ENCODE results near the gene NADK2. TPM values are rescaled to one million over a fixed set of nuclear protein-coding genes. Genes with fewer than 3 reads are reported as not detected.

NADK2 gene
- total and polyA plus RNA-seq, 9 of the 15 experiments (the other 6 are each of a cell fraction or from before 2014, with no cell fraction given), result 10.6 to 41.0 (median 24.0) TPM

DNA sequence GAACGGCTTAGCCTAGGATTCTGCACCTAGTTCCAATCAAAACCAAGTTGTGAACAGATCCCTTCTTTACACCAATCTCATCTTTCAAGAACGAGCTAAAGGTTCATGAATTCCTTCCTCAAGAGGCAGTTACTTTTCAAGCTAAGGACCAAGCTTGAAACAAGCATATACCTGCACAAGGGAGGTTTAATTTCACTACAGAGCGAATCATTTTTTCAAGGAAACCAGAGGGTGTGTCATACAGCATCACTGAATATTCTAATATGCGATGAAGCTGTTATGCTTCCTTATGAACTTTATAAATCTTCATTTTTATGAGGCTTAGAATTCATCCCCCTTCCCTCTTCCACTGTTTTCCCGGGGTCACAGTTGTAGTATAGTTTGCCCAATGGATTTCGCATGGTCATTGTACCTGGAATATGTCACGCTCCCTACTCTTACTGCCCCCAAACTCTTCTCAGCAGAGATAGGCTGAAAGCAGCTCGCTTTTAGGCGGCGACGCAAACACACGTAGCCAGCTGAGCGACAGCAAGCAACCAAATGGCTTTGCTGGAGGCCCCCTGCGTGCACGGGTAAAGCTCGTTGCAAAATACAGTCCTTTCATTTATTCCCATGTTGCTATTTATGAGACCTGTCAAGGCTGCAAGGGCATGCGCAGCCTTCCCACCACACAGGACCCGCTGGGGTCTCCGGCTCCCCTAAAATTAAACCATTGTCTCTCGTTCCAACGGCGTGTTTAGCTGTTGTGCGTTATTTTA lies 90.9 kb downstream of the NADK2 start (continued):
- TF ChIP-seq SIX5 (IDR thresholded peaks at IDR 0.05; ENCODE audit: borderline replicate concordance in 1 of 2, insufficient read depth in 1 of 2, low read depth in 1 of 2, low read length in 2 of 2) (no peak; a peak in 1 of 4 replicates), RBBP5 (IDR thresholded peaks at IDR 0.05; ENCODE audit: borderline replicate concordance, insufficient read depth, low read length, poor library complexity, severe bottlenecking) (peak; percentile 3), YBX1 (IDR thresholded peaks at IDR 0.05) (no peak), COPS2 (conservative IDR thresholded peaks at IDR 0.05) (no peak), U2AF1 (optimal IDR thresholded peaks at IDR 0.05; ENCODE audit: low read depth, low read length) (no peak), TRIM28 (IDR thresholded peaks at IDR 0.05) (no peak), BRD9 (IDR thresholded peaks at IDR 0.05; ENCODE audit: low read depth, partially characterized antibody) (peak; percentile 43), E2F5 (CRISPR knock-in tag; IDR thresholded peaks at IDR 0.05) (no peak), ATF6 (CRISPR knock-in tag; IDR thresholded peaks at IDR 0.05) (no peak), FOXM1 (IDR thresholded peaks at IDR 0.05; ENCODE audit: low read depth) (no peak), FOXM1 (CRISPR knock-in tag; IDR thresholded peaks at IDR 0.05; ENCODE audit: low read depth) (no peak), ZNF778 (CRISPR knock-in tag; IDR thresholded peaks at IDR 0.05) (no peak), ZBTB7A (IDR thresholded peaks at IDR 0.05; ENCODE audit: borderline replicate concordance, control insufficient read depth, low read depth, low read length) (no peak), NEUROD1 (IDR thresholded peaks at IDR 0.05; ENCODE audit: borderline replicate concordance, low read depth, low read length, partially characterized antibody) (peak; percentile 58), PKNOX1 (IDR thresholded peaks at IDR 0.05) (peak; percentile 82), ZNF79 (CRISPR knock-in tag; IDR thresholded peaks at IDR 0.05; ENCODE audit: low read depth) (no peak), NR1H2 (CRISPR knock-in tag; IDR thresholded peaks at IDR 0.05) (no peak), CAMTA2 (CRISPR knock-in tag; conservative IDR thresholded peaks at IDR 0.05) (no peak), CTCF (IDR thresholded peaks at IDR 0.05 in 2 of 3, conservative IDR thresholded peaks at IDR 0.05 in 1 of 3; ENCODE audit: insufficient read depth in 2 of 3, low read depth in 1 of 3, low read length in 3 of 3) (no peak), ZNF76 (CRISPR knock-in tag; IDR thresholded peaks at IDR 0.05; ENCODE audit: borderline replicate concordance) (no peak), OTX1 (CRISPR knock-in tag; IDR thresholded peaks at IDR 0.05) (no peak), ZNF175 (CRISPR knock-in tag; IDR thresholded peaks at IDR 0.05; ENCODE audit: low read depth) (no peak), RBM17 (IDR thresholded peaks at IDR 0.05; ENCODE audit: borderline replicate concordance, low read depth, low read length) (no peak)

All from K562 (cell line).